DMS114 treated with DMSO at 0.1 percent for 48 hours (cell line): ENCODE measurements around the gene THADA.
"Not testable (repeated sequence)": the region's sequence is repeated elsewhere in the genome, so short reads cannot be mapped to it uniquely, and the experiment has no call there.

Source experiments
- DNase-seq: peaks from one replicate; lab custom pipeline; 2025; ENCODE audit not compliant: unreplicated experiment; lab: John Stamatoyannopoulos, UW

The THADA gene

GRCh38 chr2:43193652-43194120, 402.2 kb downstream of the THADA start:
- no peak for DNase-seq

GRCh38 chr2:43192744-43193651, 402.8 kb downstream of the THADA start:
- DNase-seq = no peak

GRCh38 chr2:43191947-43192516, 403.8 kb downstream of the THADA start:
- DNase-seq = no peak

- no peak for DNase-seq
Observed at GRCh38 chr2:43190311-43191052, 405.4 kb downstream of the THADA start.

- not testable (repeated sequence) for DNase-seq
Observed at GRCh38 chr2:43189861-43190260, 406.0 kb downstream of the THADA start.

- DNase-seq = no peak
Observed at GRCh38 chr2:43188561-43189386, 407.1 kb downstream of the THADA start.

GRCh38 chr2:43186679-43187374, 409.0 kb downstream of the THADA start:
- no peak for DNase-seq

- no peak for DNase-seq
Observed at GRCh38 chr2:43186321-43186678, 409.5 kb downstream of the THADA start.

GRCh38 chr2:43185146-43185545, 410.7 kb downstream of the THADA start:
- no peak for DNase-seq

GRCh38 chr2:43184339-43184895, 411.4 kb downstream of the THADA start:
- DNase-seq = no peak

- no peak for DNase-seq
Observed at GRCh38 chr2:43183743-43184142, 412.1 kb downstream of the THADA start.

- DNase-seq = no peak
Observed at GRCh38 chr2:43180897-43181296, 414.9 kb downstream of the THADA start.
